H9 (cell line): ENCODE data around the gene HCCS. TPM values are rescaled to one million over a fixed set of nuclear protein-coding genes. Genes with fewer than 3 reads are reported as not detected.

ENCODE experiments used
- DNase-seq: peaks from one replicate; pipeline ENCODE4 v3.0.0-alpha.2; 2017
- H2AFZ ChIP-seq: one replicate; pipeline ENCODE4 v1.6.1; 2013; ENCODE audit warnings: mild to moderate bottlenecking, low read length, control low read depth, moderate library complexity
- H2AK5ac ChIP-seq: 2 replicates; pipeline ENCODE4 v1.6.1; 2013; ENCODE audit warnings: low read length, control low read depth, mixed read lengths; ENCODE audit not compliant: insufficient read length
- H2BK120ac ChIP-seq: one replicate; pipeline ENCODE4 v1.6.1; 2013; ENCODE audit warnings: low read depth, mild to moderate bottlenecking, low read length, control low read depth, inconsistent platforms; ENCODE audit not compliant: poor library complexity, severe bottlenecking
- H2BK12ac ChIP-seq: 2 replicates; pipeline ENCODE4 v1.6.1; 2013; ENCODE audit warnings: low read length, control low read depth, mixed read lengths, low read depth; ENCODE audit not compliant: insufficient read length
- H2BK15ac ChIP-seq: 2 replicates; pipeline ENCODE4 v1.6.1; 2013; ENCODE audit warnings: low read depth, low read length, control low read depth
- H2BK20ac ChIP-seq: one replicate; pipeline ENCODE4 v1.6.1; 2013; ENCODE audit warnings: low read depth, mild to moderate bottlenecking, low read length, control low read depth, inconsistent platforms; ENCODE audit not compliant: poor library complexity, severe bottlenecking
- H2BK5ac ChIP-seq: 2 replicates; pipeline ENCODE4 v1.6.1; 2013; ENCODE audit warnings: low read length, control low read depth, mixed read lengths; ENCODE audit not compliant: insufficient read length
- H3K14ac ChIP-seq: 2 replicates; pipeline ENCODE4 v1.6.1; 2013; ENCODE audit warnings: low read length, control low read depth; ENCODE audit not compliant: insufficient read depth
- H3K18ac ChIP-seq: 2 replicates; pipeline ENCODE4 v1.6.1; 2013; ENCODE audit warnings: low read depth, mild to moderate bottlenecking, mixed read lengths, low read length, control low read depth; ENCODE audit not compliant: insufficient read length
- H3K23ac ChIP-seq: 2 replicates; pipeline ENCODE4 v1.6.1; 2013; ENCODE audit warnings: low read length, control low read depth, mixed read lengths, low read depth; ENCODE audit not compliant: insufficient read length
- H3K23me2 ChIP-seq: 2 replicates; pipeline ENCODE4 v1.6.1; 2013; ENCODE audit warnings: low read depth, mild to moderate bottlenecking, mixed read lengths, low read length, control low read depth; ENCODE audit not compliant: insufficient read length, poor library complexity, severe bottlenecking
- H3K27ac ChIP-seq: 2 replicates; pipeline ENCODE4 v1.5.1; 2013; ENCODE audit warnings: low read length, control low read depth, mixed read lengths, low read depth; ENCODE audit not compliant: insufficient read length
- H3K27me3 ChIP-seq: 2 replicates; pipeline ENCODE4 v1.6.1; 2013; ENCODE audit warnings: low read length, control low read depth, inconsistent platforms; ENCODE audit not compliant: insufficient read depth
- H3K4ac ChIP-seq: 2 replicates; pipeline ENCODE4 v1.6.1; 2013; ENCODE audit warnings: low read depth, mild to moderate bottlenecking, control low read depth, inconsistent platforms, low read length, moderate library complexity
- H3K4me1 ChIP-seq: 2 replicates; pipeline ENCODE4 v1.6.1; 2013; ENCODE audit warnings: low read length, control low read depth, inconsistent platforms; ENCODE audit not compliant: insufficient read depth
- H3K4me2 ChIP-seq: 2 replicates; pipeline ENCODE4 v1.6.1; 2013; ENCODE audit warnings: low read length, control low read depth, mixed read lengths; ENCODE audit not compliant: insufficient read length, insufficient read depth
- H3K56ac ChIP-seq: 2 replicates; pipeline ENCODE4 v1.6.1; 2013; ENCODE audit warnings: low read depth, mild to moderate bottlenecking, mixed read lengths, low read length, control low read depth; ENCODE audit not compliant: insufficient read length
- H3K79me1 ChIP-seq: 2 replicates; pipeline ENCODE4 v1.6.1; 2013; ENCODE audit warnings: low read depth, mild to moderate bottlenecking, moderate library complexity, low read length, control low read depth, inconsistent platforms; ENCODE audit not compliant: insufficient read depth, poor library complexity, severe bottlenecking
- H3K79me2 ChIP-seq: 2 replicates; pipeline ENCODE4 v1.6.1; 2013; ENCODE audit warnings: low read length, control low read depth, inconsistent platforms; ENCODE audit not compliant: insufficient read depth
- H3K9ac ChIP-seq: 2 replicates; pipeline ENCODE4 v1.6.1; 2013; ENCODE audit warnings: low read length, control low read depth, mixed read lengths; ENCODE audit not compliant: insufficient read length; ENCODE audit errors: extremely low read depth
- H3K9me3 ChIP-seq: one replicate; pipeline ENCODE4 v1.6.1; 2013; ENCODE audit warnings: low read depth, low read length, inconsistent platforms; ENCODE audit not compliant: control insufficient read depth
- H3T11ph ChIP-seq: one replicate; pipeline ENCODE4 v1.6.1; 2013; ENCODE audit warnings: mild to moderate bottlenecking, low read length, control low read depth, inconsistent platforms
- H4K20me1 ChIP-seq: one replicate; pipeline ENCODE4 v1.6.1; 2013; ENCODE audit not compliant: control insufficient read depth, insufficient read length, insufficient read depth
- H4K5ac ChIP-seq: 2 replicates; pipeline ENCODE4 v1.6.1; 2013; ENCODE audit warnings: low read depth, mild to moderate bottlenecking, mixed read lengths, low read length, control low read depth; ENCODE audit not compliant: insufficient read length
- H4K8ac ChIP-seq: replicated peaks from 2 replicates; pipeline ENCODE4 v1.6.1; 2013; ENCODE audit warnings: low read length, control low read depth, mixed read lengths, low read depth; ENCODE audit not compliant: insufficient read length
- H4K91ac ChIP-seq: 2 replicates; pipeline ENCODE4 v1.6.1; 2013; ENCODE audit warnings: low read depth, mild to moderate bottlenecking, moderate library complexity, mixed read lengths, low read length, control low read depth; ENCODE audit not compliant: insufficient read length
- H3K27ac Mint-ChIP-seq, 3 experiments: 2 replicates in 2 of 3; 3 replicates in 1 of 3; pipeline ENCODE4 v1.8.0; 2020 to 2021; ENCODE audit warnings: mixed read lengths in 3 of 3, mild to moderate bottlenecking in 1 of 3, moderate library complexity in 1 of 3
- H3K27me3 Mint-ChIP-seq: 2 replicates; pipeline ENCODE4 v1.8.0; 2021; ENCODE audit warnings: low read depth, mild to moderate bottlenecking, moderate library complexity, mixed read lengths
- H3K36me3 Mint-ChIP-seq, 3 experiments: 2 replicates in 2 of 3; 3 replicates in 1 of 3; pipeline ENCODE4 v1.8.0; 2020 to 2021; ENCODE audit warnings: low read depth in 3 of 3, mixed read lengths in 3 of 3; ENCODE audit not compliant: insufficient read depth in 1 of 3
- H3K4me1 Mint-ChIP-seq, 2 experiments: 2 replicates each; pipeline ENCODE4 v1.8.0; 2020; ENCODE audit warnings: mixed read lengths in 2 of 2
- H3K4me3 Mint-ChIP-seq, 2 experiments: 2 replicates in 1 of 2; 3 replicates in 1 of 2; pipeline ENCODE4 v1.8.0; 2020 to 2021; ENCODE audit warnings: mild to moderate bottlenecking in 2 of 2, mixed read lengths in 2 of 2, moderate library complexity in 1 of 2
- H3K9me3 Mint-ChIP-seq, 2 experiments: 2 replicates in 1 of 2; 3 replicates in 1 of 2; pipeline ENCODE4 v1.8.0; 2020; ENCODE audit warnings: mild to moderate bottlenecking in 2 of 2, mixed read lengths in 2 of 2, moderate library complexity in 1 of 2
- CTCF ChIP-seq: fragments of 200-600 bp; sonication (generic); conservative IDR thresholded peaks from 3 replicates; pipeline ENCODE4 v1.8.0; 2021; ENCODE audit warnings: antibody characterized with exemption, mild to moderate bottlenecking
- WGBS: extraction: QIAGEN DNeasy Blood & Tissue Kit; methylation state at CpG from one replicate; pipeline ENCODE4 v1.1.7; 2013; ENCODE audit warnings: missing lambda C conversion rate, low lambda C conversion rate, mixed read lengths; ENCODE audit not compliant: insufficient read length; ENCODE audit errors: extremely low coverage; 5-methylcytosine and 5-hydroxymethylcytosine counted together
- total RNA-seq: library from RNA; stranded (reverse); gene quantifications from 2 replicates; pipeline ENCODE4 v1.2.1, GENCODE V29; 2021

HCCS gene
- total RNA-seq, 1 experiment from 2014 or later, result 39.2 TPM

GRCh38 chrX:11105080-11105479 lies 6.1 kb upstream of the HCCS start:
- Histone ChIP-seq H2BK12ac (no peak overlapping the region), H2AK5ac (no peak overlapping the region), H2BK15ac (no peak overlapping the region), H4K8ac (no peak overlapping the region), H3K79me2 (no peaks in the 10 kb centered on the region), H3K14ac (no peak overlapping the region), H4K5ac (no peak overlapping the region), H3T11ph (no peak overlapping the region), H3K79me1 (no peaks in the 10 kb centered on the region), H3K27me3 (no peaks in the 10 kb centered on the region), H4K20me1 (no peaks in the 10 kb centered on the region), H4K91ac (no peak overlapping the region), H3K9me3 (peaks cover 4% of the 10 kb centered on the region), H3K23me2 (no peaks in the 10 kb centered on the region), H3K4me1 (peaks cover 3% of the 10 kb centered on the region; the same call in 1 of the 2 replicates), H2BK120ac (no peak overlapping the region), H3K4ac (no peak overlapping the region), H2BK20ac (no peak overlapping the region), H3K9ac (no peak overlapping the region), H3K56ac (no peak overlapping the region), H3K18ac (no peak overlapping the region), H3K23ac (no peak overlapping the region), H2BK5ac (no peak overlapping the region), H3K4me2 (no peak overlapping the region), H3K27ac (no peak overlapping the region), H2AFZ (no peak overlapping the region)
- no CpG with 5 or more reads among the region's 4 CpGs for WGBS
- H3K9me3 Mint-ChIP-seq, result peaks cover 39 to 48% of the 10 kb centered on the region in 2 experiments
- peaks cover 8 to 12% of the 10 kb centered on the region in 2 experiments; a peak in 2 of 4 replicates for H3K4me1 Mint-ChIP-seq
- peaks cover 2 to 7% (median 7%) of the 10 kb centered on the region in 3 experiments; a peak in 5 of 7 replicates for H3K36me3 Mint-ChIP-seq
- DNase-seq, result no peak
- no peaks in the 10 kb centered on the region for H3K27me3 Mint-ChIP-seq
- no peak overlapping the region for H3K27ac Mint-ChIP-seq
- H3K4me3 Mint-ChIP-seq, result no peak overlapping the region
- TF ChIP-seq CTCF, result no peak
